Measurements from ENCODE around the gene AFF2. TPM values are rescaled to one million over a fixed set of nuclear protein-coding genes. Genes with fewer than 3 reads are reported as not detected.
A peak's percentile ranks its signal among the peaks of the same experiment; 100 is the strongest.
"Not testable (repeated sequence)": the region's sequence is repeated elsewhere in the genome, so short reads cannot be mapped to it uniquely, and the experiment has no call there.

Gene AFF2
- total and polyA plus RNA-seq, 2 donors (not counting 3 experiments of a cell fraction or from before 2014, with no cell fraction given) = 0.03 to 0.07 TPM

GRCh38 chrX:148664171-148664570 is 163.8 kb downstream of the AFF2 start:
- dilution Hi-C loops (cut with MboI; ENCODE audit: extremely low pct_ligation_motif_present, low sequenced_read_pairs) (no loop called here), intact Hi-C loops (cut with micrococcal nuclease) (no loop called here)
- Histone ChIP-seq H3K27ac (ENCODE audit: insufficient read depth, low read depth, low read length) (no peak overlapping the region), H3K9me3 (replicated peaks; ENCODE audit: control insufficient read depth, insufficient read depth, low read length) (no peaks in the 10 kb centered on the region), H4K20me1 (replicated peaks; ENCODE audit: control insufficient read depth, extremely low read depth, insufficient read depth, low read length) (no peaks in the 10 kb centered on the region), H3K27me3 (ENCODE audit: control insufficient read depth in 2 of 2, insufficient read depth in 2 of 2, low read length in 2 of 2) (no peaks in the 10 kb centered on the region), H2AFZ (ENCODE audit: low read depth, low read length) (no peak overlapping the region), H3K4me2 (ENCODE audit: insufficient read depth, low read length) (no peak overlapping the region), H3K36me3 (ENCODE audit: control insufficient read depth in 2 of 2, extremely low read depth in 1 of 2, insufficient read depth in 2 of 2, low read length in 2 of 2) (no peaks in the 10 kb centered on the region), H3K4me3 (replicated peaks in 1 of 3; ENCODE audit: insufficient read depth in 1 of 3, low read depth in 1 of 3, low read length in 3 of 3) (no peak overlapping the region), H3K4me1 (ENCODE audit: control insufficient read depth, extremely low read depth, insufficient read depth, low read length) (no peaks in the 10 kb centered on the region), H3K79me2 (ENCODE audit: control insufficient read depth, insufficient read depth, low read length) (no peaks in the 10 kb centered on the region), H3K9ac (replicated peaks; ENCODE audit: extremely low read depth, insufficient read depth, low read length) (no peak overlapping the region), H3K9me1 (replicated peaks; ENCODE audit: control insufficient read depth, extremely low read depth, insufficient read depth, low read length) (no peaks in the 10 kb centered on the region)
- BruUV-seq (replicated peaks) = no TSS peak
- POLR2A ChIA-PET = no interaction called here
- DNase-seq (ENCODE audit: low read depth, low spot score) (no peak), FAIRE-seq (no peak)
- CTCF ChIA-PET = no interaction called here
- TF ChIP-seq MYC (IDR thresholded peaks at IDR 0.05; ENCODE audit: low read depth, low read length) (no peak), POLR2A (IDR thresholded peaks at IDR 0.05; ENCODE audit: low read depth, low read length) (no peak)

- BruUV-seq (replicated peaks) = no TSS peak
- CTCF ChIA-PET = no interaction called here
- H3K9me3 ChIP-seq (replicated peaks; ENCODE audit: control insufficient read depth, insufficient read depth, low read length) = no peaks in the 10 kb centered on the region
- H3K27me3 ChIP-seq (ENCODE audit: control insufficient read depth in 2 of 2, insufficient read depth in 2 of 2, low read length in 2 of 2) = no peaks in the 10 kb centered on the region
- H2AFZ ChIP-seq (ENCODE audit: low read depth, low read length) = no peak overlapping the region
- FAIRE-seq = no peak
- H3K36me3 ChIP-seq (ENCODE audit: control insufficient read depth in 2 of 2, extremely low read depth in 1 of 2, insufficient read depth in 2 of 2, low read length in 2 of 2) = no peaks in the 10 kb centered on the region
- H3K27ac ChIP-seq (ENCODE audit: insufficient read depth, low read depth, low read length) = no peak overlapping the region
- H4K20me1 ChIP-seq (replicated peaks; ENCODE audit: control insufficient read depth, extremely low read depth, insufficient read depth, low read length) = no peaks in the 10 kb centered on the region
- intact Hi-C loops (cut with micrococcal nuclease) (no loop called here), dilution Hi-C loops (cut with MboI; ENCODE audit: extremely low pct_ligation_motif_present, low sequenced_read_pairs) (no loop called here)
- H3K79me2 ChIP-seq (ENCODE audit: control insufficient read depth, insufficient read depth, low read length) = no peaks in the 10 kb centered on the region
- TF ChIP-seq POLR2AphosphoS5 (IDR thresholded peaks at IDR 0.05; ENCODE audit: insufficient read depth, low read depth, low read length) = no peak
- TF ChIP-seq POLR2A (IDR thresholded peaks at IDR 0.05; ENCODE audit: low read depth, low read length) = no peak
- no peak for TF ChIP-seq FOS (IDR thresholded peaks at IDR 0.05; ENCODE audit: borderline replicate concordance, insufficient read depth, low read length)
- no peak for TF ChIP-seq GATA2 (IDR thresholded peaks at IDR 0.05; ENCODE audit: insufficient read depth, insufficient read length, low read depth, low read length)
- no peak for TF ChIP-seq CTCF (IDR thresholded peaks at IDR 0.05; ENCODE audit: extremely low read depth in 1 of 2, insufficient read depth in 1 of 2, low read depth in 1 of 2, low read length in 2 of 2)
- TF ChIP-seq JUN (IDR thresholded peaks at IDR 0.05; ENCODE audit: borderline replicate concordance, insufficient read depth, insufficient read length, low read depth) = no peak
- TF ChIP-seq EZH2 (IDR thresholded peaks at IDR 0.05; ENCODE audit: borderline replicate concordance, low read depth, low read length, severe bottlenecking) = no peak
- no peak for TF ChIP-seq MYC (IDR thresholded peaks at IDR 0.05; ENCODE audit: low read depth, low read length)
- no peak overlapping the region for H3K4me2 ChIP-seq (ENCODE audit: insufficient read depth, low read length)
- POLR2A ChIA-PET = no interaction called here
- no peak overlapping the region for H3K4me3 ChIP-seq (replicated peaks in 1 of 3; ENCODE audit: insufficient read depth in 1 of 3, low read depth in 1 of 3, low read length in 3 of 3)
- H3K9me1 ChIP-seq (replicated peaks; ENCODE audit: control insufficient read depth, extremely low read depth, insufficient read depth, low read length) = no peaks in the 10 kb centered on the region
- H3K4me1 ChIP-seq (ENCODE audit: control insufficient read depth, extremely low read depth, insufficient read depth, low read length) = no peaks in the 10 kb centered on the region
- no peak for DNase-seq (ENCODE audit: low read depth, low spot score)
- H3K9ac ChIP-seq (replicated peaks; ENCODE audit: extremely low read depth, insufficient read depth, low read length) = no peak overlapping the region
Observed at GRCh38 chrX:148664995-148665394, 164.6 kb downstream of the AFF2 start.

- H3K9me1 ChIP-seq (replicated peaks; ENCODE audit: control insufficient read depth, extremely low read depth, insufficient read depth, low read length); POLR2A ChIA-PET; dilution Hi-C loops (cut with MboI; ENCODE audit: extremely low pct_ligation_motif_present, low sequenced_read_pairs); DNase-seq (ENCODE audit: low read depth, low spot score); H4K20me1 ChIP-seq (replicated peaks; ENCODE audit: control insufficient read depth, extremely low read depth, insufficient read depth, low read length); H3K79me2 ChIP-seq (ENCODE audit: control insufficient read depth, insufficient read depth, low read length); H3K9me3 ChIP-seq (replicated peaks; ENCODE audit: control insufficient read depth, insufficient read depth, low read length); H3K9ac ChIP-seq (replicated peaks; ENCODE audit: extremely low read depth, insufficient read depth, low read length); H3K27ac ChIP-seq (ENCODE audit: insufficient read depth, low read depth, low read length); CTCF ChIA-PET; H3K4me3 ChIP-seq (replicated peaks in 1 of 3; ENCODE audit: insufficient read depth in 1 of 3, low read depth in 1 of 3, low read length in 3 of 3); H2AFZ ChIP-seq (ENCODE audit: low read depth, low read length); H3K4me1 ChIP-seq (ENCODE audit: control insufficient read depth, extremely low read depth, insufficient read depth, low read length); H3K36me3 ChIP-seq (ENCODE audit: control insufficient read depth in 2 of 2, extremely low read depth in 1 of 2, insufficient read depth in 2 of 2, low read length in 2 of 2); H3K27me3 ChIP-seq (ENCODE audit: control insufficient read depth in 2 of 2, insufficient read depth in 2 of 2, low read length in 2 of 2); intact Hi-C loops (cut with micrococcal nuclease); H3K4me2 ChIP-seq (ENCODE audit: insufficient read depth, low read length); BruUV-seq (replicated peaks): not testable (repeated sequence)
- peak; percentile 18 for FAIRE-seq
Observed at GRCh38 chrX:148669175-148669574, 168.8 kb downstream of the AFF2 start.

All from endothelial cell of umbilical vein (primary cell).